Measurements from ENCODE around the gene SLC4A4. TPM values are rescaled to one million over a fixed set of nuclear protein-coding genes. Genes with fewer than 3 reads are reported as not detected.

Gene SLC4A4
- total RNA-seq, 1 donor from 2014 or later = 0.32 TPM

DNA sequence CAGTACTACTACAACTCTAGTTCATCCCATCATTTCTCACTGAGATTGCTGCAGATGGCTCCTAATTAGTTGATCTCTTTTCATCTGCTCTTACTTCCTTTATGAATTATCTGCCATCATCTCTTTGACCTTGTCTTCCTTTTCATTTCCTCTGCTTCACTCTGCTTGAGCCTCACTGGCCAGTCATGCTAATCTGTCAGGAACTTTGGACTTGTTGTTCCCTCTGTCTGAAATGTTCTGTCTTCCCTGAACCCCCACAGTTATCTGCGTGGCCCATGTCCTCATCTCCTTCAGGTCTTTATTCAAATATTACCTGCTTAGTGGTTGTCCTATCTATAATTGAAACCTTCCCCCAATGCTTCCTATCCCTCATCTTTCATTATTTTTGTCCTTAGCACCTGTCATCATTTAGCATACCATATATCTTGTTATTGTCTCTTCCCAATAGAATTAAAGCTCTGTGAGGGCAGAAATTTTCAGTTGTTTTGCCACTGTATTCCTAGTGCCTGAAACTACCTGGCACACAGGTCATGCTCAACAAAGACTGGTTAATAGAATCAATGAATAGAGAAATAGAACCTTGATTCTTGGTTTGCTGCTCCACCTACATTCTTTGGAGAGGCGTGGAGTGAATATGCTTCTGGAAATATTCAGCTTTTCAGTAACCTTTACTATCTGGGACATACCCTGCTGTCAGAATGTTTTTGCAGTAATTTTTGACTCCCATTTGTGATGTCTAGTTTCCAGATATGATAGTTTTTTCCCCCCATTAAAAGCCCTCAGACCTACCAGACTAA, 5.0 kb downstream of the SLC4A4 start:
- Histone ChIP-seq H3K27ac (no peak overlapping the region), H3K4me3 (no peak overlapping the region), H3K27me3 (no peaks in the 10 kb centered on the region), H3K9me3 (no peaks in the 10 kb centered on the region), H3K36me3 (no peaks in the 10 kb centered on the region), H3K4me1 (no peaks in the 10 kb centered on the region)
- no peak for DNase-seq (ENCODE audit: low spot score in 2 of 2)
- intact Hi-C loops (cut with DNase I) = no loop called here
- no peak for TF ChIP-seq CTCF (IDR thresholded peaks at IDR 0.05)

DNA sequence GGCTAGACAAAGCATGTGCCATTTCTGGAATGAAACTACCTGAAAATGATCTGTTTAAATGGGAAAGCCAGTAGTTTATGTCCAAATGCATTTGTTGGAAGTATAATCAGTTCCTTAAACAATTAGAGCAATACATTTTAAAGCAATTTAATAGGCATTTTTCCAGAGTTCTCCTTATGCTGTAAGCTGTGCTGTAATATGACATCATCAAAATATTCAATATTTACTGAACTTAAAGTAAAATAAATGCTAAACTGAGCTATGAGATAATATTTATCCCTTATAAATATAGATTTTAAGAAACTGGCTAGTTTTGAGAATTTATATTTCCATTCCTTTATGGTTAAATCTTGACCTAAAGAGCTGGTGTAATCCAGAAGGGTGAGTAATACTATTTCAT, 7.9 kb downstream of the SLC4A4 start:
- DNase-seq (ENCODE audit: low spot score in 2 of 2) = no peak
- no peaks in the 10 kb centered on the region for H3K36me3 ChIP-seq
- TF ChIP-seq CTCF (IDR thresholded peaks at IDR 0.05) = no peak
- no peaks in the 10 kb centered on the region for H3K9me3 ChIP-seq
- H3K27ac ChIP-seq = no peak overlapping the region
- no peaks in the 10 kb centered on the region for H3K27me3 ChIP-seq
- intact Hi-C loops (cut with DNase I) = no loop called here
- H3K4me1 ChIP-seq = no peaks in the 10 kb centered on the region
- no peak overlapping the region for H3K4me3 ChIP-seq

DNA sequence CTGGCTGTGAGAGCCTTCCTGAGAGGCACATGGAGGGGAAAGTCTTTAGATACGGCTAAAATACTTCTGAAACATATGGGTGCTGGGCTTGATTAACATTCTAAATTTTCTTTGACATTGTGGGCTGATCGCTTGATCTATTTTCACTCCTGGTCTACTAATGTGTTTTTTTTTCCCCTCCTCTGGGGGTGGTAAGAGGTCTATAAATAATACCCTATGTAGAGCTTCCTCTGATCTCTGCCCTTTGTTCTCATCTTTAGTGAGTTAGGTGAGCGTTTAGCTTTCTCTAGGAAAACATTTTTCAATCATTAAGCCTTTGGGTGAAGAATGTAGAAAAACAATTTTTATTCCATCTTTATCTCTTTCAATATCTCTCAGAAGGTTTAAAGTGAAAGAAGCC, 9.8 kb downstream of the SLC4A4 start:
- no peak for TF ChIP-seq CTCF (IDR thresholded peaks at IDR 0.05)
- H3K36me3 ChIP-seq = no peaks in the 10 kb centered on the region
- intact Hi-C loops (cut with DNase I) = no loop called here
- H3K9me3 ChIP-seq = no peaks in the 10 kb centered on the region
- no peak for DNase-seq (ENCODE audit: low spot score in 2 of 2)
- no peak overlapping the region for H3K4me3 ChIP-seq
- H3K27me3 ChIP-seq = no peaks in the 10 kb centered on the region
- no peak overlapping the region for H3K27ac ChIP-seq
- no peaks in the 10 kb centered on the region for H3K4me1 ChIP-seq

- Histone ChIP-seq H3K9me3 (no peaks in the 10 kb centered on the region), H3K4me3 (no peak overlapping the region), H3K27me3 (no peaks in the 10 kb centered on the region), H3K36me3 (no peaks in the 10 kb centered on the region), H3K4me1 (no peaks in the 10 kb centered on the region), H3K27ac (no peak overlapping the region)
- DNase-seq (ENCODE audit: low spot score in 2 of 2) = no peak
- TF ChIP-seq CTCF (IDR thresholded peaks at IDR 0.05) = no peak
- intact Hi-C loops (cut with DNase I) = no loop called here
Observed at GRCh38 chr4:71355045-71355444, 16.2 kb downstream of the SLC4A4 start.

DNA sequence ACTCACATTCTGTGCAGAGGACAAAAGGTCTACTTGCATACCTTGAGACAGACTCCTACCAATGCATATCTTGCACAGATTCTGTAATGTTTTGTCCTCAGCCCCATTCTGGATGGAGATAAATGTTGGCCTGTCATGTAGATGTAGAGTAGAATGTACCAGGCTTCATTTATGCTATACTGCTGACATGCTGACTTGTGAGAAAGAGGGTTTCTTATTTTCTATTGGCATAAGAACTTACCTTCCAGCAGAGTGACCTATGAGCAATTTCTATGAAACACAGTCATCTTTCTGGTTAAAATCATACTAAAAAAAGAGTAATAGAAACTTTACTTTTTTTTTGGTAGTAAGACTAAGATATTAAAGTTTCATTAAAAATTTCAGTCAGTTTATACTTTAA, 17.2 kb downstream of the SLC4A4 start:
- no peaks in the 10 kb centered on the region for H3K4me1 ChIP-seq
- intact Hi-C loops (cut with DNase I) = no loop called here
- no peaks in the 10 kb centered on the region for H3K36me3 ChIP-seq
- no peaks in the 10 kb centered on the region for H3K27me3 ChIP-seq
- H3K9me3 ChIP-seq = no peaks in the 10 kb centered on the region
- H3K27ac ChIP-seq = no peak overlapping the region
- DNase-seq (ENCODE audit: low spot score in 2 of 2) = no peak
- TF ChIP-seq CTCF (IDR thresholded peaks at IDR 0.05) = no peak
- no peak overlapping the region for H3K4me3 ChIP-seq

Data from ascending aorta (tissue), 2 donors.